ENCODE results near the gene GALNT18.

DNA sequence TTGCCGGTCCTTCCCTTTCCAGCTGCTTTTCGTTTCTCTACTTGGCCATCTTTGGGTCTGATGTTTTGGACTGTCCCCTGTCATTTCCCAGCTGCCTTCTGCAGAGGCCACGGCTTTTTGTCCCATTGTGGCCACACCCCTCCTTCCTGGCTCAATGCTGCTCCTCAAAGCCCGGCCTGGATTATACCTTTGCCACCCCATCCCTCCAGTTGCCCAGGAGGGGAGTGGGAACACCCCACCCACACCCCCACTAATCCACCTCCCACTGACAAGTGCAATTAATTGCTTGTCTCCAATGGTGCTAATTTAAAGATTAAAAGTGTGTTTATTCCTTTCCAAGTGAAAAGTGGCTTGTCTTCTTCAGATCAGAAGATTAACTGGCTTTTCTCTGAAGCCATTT, 234.6 kb downstream of the GALNT18 start:
- TF ChIP-seq, protein P1, sequence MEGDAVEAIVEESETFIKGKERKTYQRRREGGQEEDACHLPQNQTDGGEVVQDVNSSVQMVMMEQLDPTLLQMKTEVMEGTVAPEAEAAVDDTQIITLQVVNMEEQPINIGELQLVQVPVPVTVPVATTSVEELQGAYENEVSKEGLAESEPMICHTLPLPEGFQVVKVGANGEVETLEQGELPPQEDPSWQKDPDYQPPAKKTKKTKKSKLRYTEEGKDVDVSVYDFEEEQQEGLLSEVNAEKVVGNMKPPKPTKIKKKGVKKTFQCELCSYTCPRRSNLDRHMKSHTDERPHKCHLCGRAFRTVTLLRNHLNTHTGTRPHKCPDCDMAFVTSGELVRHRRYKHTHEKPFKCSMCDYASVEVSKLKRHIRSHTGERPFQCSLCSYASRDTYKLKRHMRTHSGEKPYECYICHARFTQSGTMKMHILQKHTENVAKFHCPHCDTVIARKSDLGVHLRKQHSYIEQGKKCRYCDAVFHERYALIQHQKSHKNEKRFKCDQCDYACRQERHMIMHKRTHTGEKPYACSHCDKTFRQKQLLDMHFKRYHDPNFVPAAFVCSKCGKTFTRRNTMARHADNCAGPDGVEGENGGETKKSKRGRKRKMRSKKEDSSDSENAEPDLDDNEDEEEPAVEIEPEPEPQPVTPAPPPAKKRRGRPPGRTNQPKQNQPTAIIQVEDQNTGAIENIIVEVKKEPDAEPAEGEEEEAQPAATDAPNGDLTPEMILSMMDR (conservative IDR thresholded peaks at IDR 0.05) = no peak
- TF ChIP-seq EZH2 (IDR thresholded peaks at IDR 0.05; ENCODE audit: low read depth) = no peak
